Heart left ventricle (tissue), 16 donors: ENCODE results near the gene S1PR5. TPM values are rescaled to one million over a fixed set of nuclear protein-coding genes. Genes with fewer than 3 reads are reported as not detected.

ENCODE experiments used
- ATAC-seq, 4 donors: fragments of 200-7000 bp; cut with Tn5 transposase; one replicate each; pipeline ENCODE4 v1.9.1; 2020 to 2022; ENCODE audit warnings: moderate library complexity in 4 of 4, mild to moderate bottlenecking in 3 of 4, moderate number of reproducible peaks in 1 of 4
- DNase-seq, 5 donors: peaks; one replicate each; pipeline ENCODE4 v3.0.0-alpha.2; 2020
- H3K27ac ChIP-seq, 12 donors: fragments of 200-600 bp; sonication (generic) in 4 of 12; one replicate each; pipeline versions ENCODE4 v1.5.0 to v1.8.0; 2016 to 2022; ENCODE audit warnings: mild to moderate bottlenecking in 2 of 12
- H3K27me3 ChIP-seq, 9 donors: fragments of 200-600 bp; sonication (generic) in 2 of 9; one replicate each; pipeline versions ENCODE4 v1.5.1 to v1.8.0; 2016 to 2022; ENCODE audit warnings: mild to moderate bottlenecking in 3 of 9
- H3K36me3 ChIP-seq, 9 donors: fragments of 200-600 bp; sonication (generic) in 2 of 9; one replicate each; pipeline versions ENCODE4 v1.5.0 to v1.8.0; 2018 to 2022; ENCODE audit warnings: mild to moderate bottlenecking in 2 of 9
- H3K4me1 ChIP-seq, 12 donors: fragments of 200-600 bp; sonication (generic) in 4 of 12; one replicate each; pipeline versions ENCODE4 v1.5.0 to v1.8.0; 2016 to 2022; ENCODE audit warnings: mild to moderate bottlenecking in 3 of 12
- H3K4me3 ChIP-seq, 12 donors: fragments of 200-600 bp; sonication (generic) in 4 of 12; one replicate each; pipeline versions ENCODE4 v1.5.0 to v1.8.0; 2017 to 2022; ENCODE audit warnings: mild to moderate bottlenecking in 9 of 12, moderate library complexity in 4 of 12
- H3K9me3 ChIP-seq, 12 donors: fragments of 200-600 bp; sonication (generic) in 4 of 12; one replicate each; pipeline versions ENCODE4 v1.5.0 to v1.8.0; 2016 to 2022; ENCODE audit warnings: mild to moderate bottlenecking in 1 of 12
- POLR2A ChIP-seq, 2 donors: fragments of 450-650 bp; IDR thresholded peaks; one replicate each; pipeline ENCODE4 v1.6.1; 2017; ENCODE audit warnings: antibody characterized with exemption in 2 of 2, mild to moderate bottlenecking in 2 of 2, moderate library complexity in 2 of 2
- WGBS, 4 donors: extraction: QIAGEN DNeasy Blood & Tissue Kit in 2 of 4; methylation state at CpG; one replicate each; pipeline versions ENCODE4 v1.1.5 to v1.1.7; 2013 to 2018; 5-methylcytosine and 5-hydroxymethylcytosine counted together
- intact Hi-C, 10 donors: fragments of 100-400 bp; cut with DNase I; formaldehyde crosslinking; loops; one replicate each; pipeline versions ENCODE4 v1.11.1 to v1.14.2; 2022
- polyA plus RNA-seq, 2 donors: library from polyadenylated mRNA; stranded (reverse); fragments of 200-250 nt; gene quantifications; one replicate each; pipeline ENCODE4 v1.2.3, GENCODE V29; 2013
- total RNA-seq, 9 donors: library from RNA; depleted of rRNA in 2 of 9; stranded (reverse); fragments of >200 nt in 2 of 9; fragmentation: NEBNext Ultra II Directional in 3 of 9; extraction: Animal tissue kit (Norgen Biotek cat#: 25700) in 3 of 9; gene quantifications; one replicate each; pipeline versions ENCODE4 v1.1.0 to v1.2.4, GENCODE V29; 2016 to 2023
- TF ChIP-seq, protein P1 (sequence below), 12 donors: fragments of 200-600 bp; sonication (generic) in 4 of 12; IDR thresholded peaks; one replicate each; pipeline versions ENCODE4 v1.5.0 to v1.8.0; 2018 to 2022; ENCODE audit warnings: antibody characterized with exemption in 12 of 12, mild to moderate bottlenecking in 5 of 12
- donor health status: ischemic (EF 13 %, LVEDD 7.1; RV severe dilation, severe dysfunction).
- donor health status: healthy with polysubstance abuse.
- donor health status: DM: no; HTN: yes; CAD: no.
- donor health status: DM: no; HTN: no; CAD: no.
- donor health status: ischemic (EF 25% LVEDD 6.9; RV normal size, moderate dysfunction).
- donor health status: ischemic (EF 25% LVEDD 5.7; RV mildly dilated, moderate dysfunction).
- donor health status: healthy.
- donor health status: DM: yes; HTN: yes; CAD: no.
- donor health status: ischemic (EF 35%, LVEDD 5.7; RV mildly dilated, moderate dysfunction).
- donor health status: nonischemic (EF 11% LVEDD 7.7; RV severe dilation, severe dysfunction).
- donor health status: DM: yes; HTN: yes; CAD: no.
- donor health status: PGD.
- donor health status: ischemic (EF 29% LVEDD 5.4; RV normal size, mild dysfunction).
- donor health status: nonischemic (EF 23%, LVEDD 6.1; RV moderate dilation, normal function).

The S1PR5 gene
- total and polyA plus RNA-seq, 11 donors, result 0.10 to 1.7 (median 0.29) TPM; not detected in 4

DNA sequence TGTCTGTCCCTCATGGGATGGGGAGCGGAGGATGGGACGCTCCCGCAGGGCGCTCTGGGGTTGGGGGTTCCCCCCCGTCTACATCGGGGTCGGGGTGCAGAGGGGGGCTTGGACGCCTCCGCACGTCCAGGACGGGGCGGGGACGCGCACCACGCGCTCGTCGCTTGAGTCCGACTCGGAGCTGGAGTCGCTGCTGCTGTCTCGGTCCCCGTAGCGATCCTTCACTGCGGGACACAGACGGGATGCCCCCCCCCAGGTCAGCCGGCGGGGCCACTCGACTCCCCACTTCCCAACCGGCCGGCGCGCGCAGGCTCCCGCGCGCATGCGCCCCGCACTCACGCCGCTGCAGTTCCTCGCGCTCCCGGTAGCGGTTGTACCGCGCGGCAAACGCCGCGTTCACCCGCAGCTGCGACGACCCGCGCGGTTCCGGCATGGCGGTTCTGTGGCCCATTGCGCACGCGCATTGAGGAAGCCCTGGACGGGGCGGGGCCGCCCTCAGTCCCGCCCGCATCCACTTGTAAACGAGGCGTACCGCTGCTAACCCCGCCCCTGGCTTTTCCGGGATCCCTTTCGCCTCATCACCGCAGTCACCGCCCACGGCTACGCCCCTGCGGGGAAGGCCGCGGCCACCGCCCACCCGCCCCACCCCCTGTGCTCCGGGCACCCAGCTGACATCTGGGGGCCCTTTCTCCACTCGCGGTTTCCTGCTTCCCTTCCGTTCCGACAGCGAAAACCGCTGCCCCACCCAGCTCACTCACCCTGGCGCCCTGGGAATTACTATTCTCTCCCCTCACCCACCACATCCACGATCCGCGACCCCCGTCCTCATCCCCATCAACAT lies 48.5 kb upstream of the S1PR5 start, which contains the start of gene KRI1:
Gene KRI1, minus strand, starts transcription at position 444 of the 841 bp plus-strand sequence. Its CDS starts 11 bp downstream, at position 433.
- DNase-seq, result peak; percentile 99
- no peaks in the 10 kb centered on the region for H3K9me3 ChIP-seq
- H3K4me3 ChIP-seq, result peak within 1 kb of the TSS; percentile 64 to 94 (median 86)
- WGBS, 4 donors, result 0 to 1% (median 1%) methylated on average over 14 to 94 of the region's 94 CpGs
- H3K36me3 ChIP-seq, result peaks cover 0 to 22% (median 11%) of the 10 kb centered on the region in 9 donors
- H3K4me1 ChIP-seq, result peaks cover 8 to 46% (median 33%) of the 10 kb centered on the region in 12 donors
- no peaks in the 10 kb centered on the region for H3K27me3 ChIP-seq
- ATAC-seq, result peak; percentile 86 to 91 (median 86)
- intact Hi-C loops, result loop anchor here in 8 of 10 donors (2.0 to 10.0 kb wide), 10 partner anchors 19 to 163 kb away; partner anchors contain the start of genes CDC37 (in 5 of the 8), KEAP1 (in 4 of the 8) and ILF3 (in 1 of the 8)
- peak within 1 kb of the TSS; percentile 68 to 91 (median 85) for H3K27ac ChIP-seq
- peak in 1 of 2 donors; percentile 96 for TF ChIP-seq POLR2A (IDR thresholded peaks at IDR 0.05)
- TF ChIP-seq, protein P1, sequence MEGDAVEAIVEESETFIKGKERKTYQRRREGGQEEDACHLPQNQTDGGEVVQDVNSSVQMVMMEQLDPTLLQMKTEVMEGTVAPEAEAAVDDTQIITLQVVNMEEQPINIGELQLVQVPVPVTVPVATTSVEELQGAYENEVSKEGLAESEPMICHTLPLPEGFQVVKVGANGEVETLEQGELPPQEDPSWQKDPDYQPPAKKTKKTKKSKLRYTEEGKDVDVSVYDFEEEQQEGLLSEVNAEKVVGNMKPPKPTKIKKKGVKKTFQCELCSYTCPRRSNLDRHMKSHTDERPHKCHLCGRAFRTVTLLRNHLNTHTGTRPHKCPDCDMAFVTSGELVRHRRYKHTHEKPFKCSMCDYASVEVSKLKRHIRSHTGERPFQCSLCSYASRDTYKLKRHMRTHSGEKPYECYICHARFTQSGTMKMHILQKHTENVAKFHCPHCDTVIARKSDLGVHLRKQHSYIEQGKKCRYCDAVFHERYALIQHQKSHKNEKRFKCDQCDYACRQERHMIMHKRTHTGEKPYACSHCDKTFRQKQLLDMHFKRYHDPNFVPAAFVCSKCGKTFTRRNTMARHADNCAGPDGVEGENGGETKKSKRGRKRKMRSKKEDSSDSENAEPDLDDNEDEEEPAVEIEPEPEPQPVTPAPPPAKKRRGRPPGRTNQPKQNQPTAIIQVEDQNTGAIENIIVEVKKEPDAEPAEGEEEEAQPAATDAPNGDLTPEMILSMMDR (IDR thresholded peaks at IDR 0.05), result peak in 6 of 12 donors; percentile 15 to 43 (median 32)

DNA sequence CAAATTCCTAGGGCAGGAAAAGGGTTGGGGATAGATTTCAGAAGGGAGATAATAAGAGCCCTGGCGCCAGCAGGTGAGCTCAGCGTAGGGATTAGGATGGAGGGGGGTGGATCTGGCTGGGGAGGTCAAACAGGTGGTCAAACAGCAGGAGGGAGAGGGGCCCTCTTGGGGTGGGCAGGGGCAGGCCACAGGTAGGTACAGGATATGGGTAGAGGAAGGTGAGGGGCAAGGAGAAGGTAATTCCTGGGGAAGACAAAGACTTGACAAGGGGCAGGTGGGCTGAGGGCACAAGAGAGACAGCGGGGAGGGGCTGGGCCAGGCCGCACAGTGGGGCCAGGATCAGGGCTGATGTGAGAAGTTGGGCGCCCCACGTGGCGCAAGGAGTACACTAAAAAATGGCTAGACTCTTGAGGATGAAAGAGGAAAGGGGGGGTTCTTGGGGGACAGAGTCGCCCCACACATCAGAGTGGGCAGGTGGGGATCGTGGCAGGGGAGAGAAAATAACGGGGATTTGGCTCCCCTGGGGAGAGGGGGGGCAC lies 47.9 kb upstream of the S1PR5 start:
- peaks cover 8 to 46% (median 33%) of the 10 kb centered on the region in 12 donors for H3K4me1 ChIP-seq
- no peaks in the 10 kb centered on the region for H3K9me3 ChIP-seq
- peak overlapping the region; percentile 64 to 94 (median 86) for H3K4me3 ChIP-seq
- intact Hi-C loops, result loop anchor here in 8 of 10 donors (2.0 to 10.0 kb wide), 10 partner anchors 18 to 163 kb away; partner anchors contain the start of genes CDC37 (in 5 of the 8), KEAP1 (in 4 of the 8) and ILF3 (in 1 of the 8)
- DNase-seq, result peak in 2 of 5 donors; percentile 45 to 50
- 19 to 35% (median 28%) methylated on average over 10 of the region's 10 CpGs for WGBS, 4 donors
- H3K27me3 ChIP-seq, result no peaks in the 10 kb centered on the region
- peaks cover 0 to 29% (median 18%) of the 10 kb centered on the region in 9 donors for H3K36me3 ChIP-seq
- TF ChIP-seq, protein P1 (IDR thresholded peaks at IDR 0.05), result no peak
- no peak for TF ChIP-seq POLR2A (IDR thresholded peaks at IDR 0.05)
- peak in 1 of 4 donors; percentile 4 for ATAC-seq
- H3K27ac ChIP-seq, result peak overlapping the region; percentile 68 to 91 (median 85)

DNA sequence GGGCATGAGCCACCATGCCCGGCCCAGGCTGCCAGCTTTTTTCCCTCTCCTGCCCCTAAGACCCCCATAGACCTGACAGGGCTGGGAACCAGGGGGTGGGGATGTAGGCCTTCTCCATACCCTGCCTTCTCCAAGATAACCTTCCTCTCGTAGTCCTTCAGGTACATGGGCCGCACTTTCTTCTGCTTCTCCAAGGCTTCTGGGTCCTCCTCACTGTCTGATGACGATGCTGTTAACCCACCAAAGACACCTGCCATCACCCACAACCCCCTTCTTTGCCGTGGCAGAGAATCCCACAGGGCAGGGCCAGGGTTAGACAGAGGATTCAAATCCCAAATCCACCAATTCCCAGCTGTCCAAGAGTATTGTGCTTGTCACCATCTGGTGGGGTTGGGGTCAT lies 45.4 kb upstream of the S1PR5 start:
- H3K4me1 ChIP-seq, result peaks cover 3 to 27% (median 21%) of the 10 kb centered on the region in 12 donors
- no peak for ATAC-seq
- H3K36me3 ChIP-seq, result peaks cover 0 to 54% (median 43%) of the 10 kb centered on the region in 9 donors
- no peaks in the 10 kb centered on the region for H3K27me3 ChIP-seq
- no peak overlapping the region for H3K4me3 ChIP-seq
- H3K27ac ChIP-seq, result no peak overlapping the region
- no peaks in the 10 kb centered on the region for H3K9me3 ChIP-seq
- TF ChIP-seq, protein P1 (IDR thresholded peaks at IDR 0.05), result no peak
- TF ChIP-seq POLR2A (IDR thresholded peaks at IDR 0.05), result no peak
- intact Hi-C loops, result loop anchor here in 7 of 10 donors (10.0 kb wide), 3 partner anchors 58 to 158 kb away; partner anchors contain the start of genes CDC37 (in 4 of the 7) and KEAP1 (in 2 of the 7)
- WGBS, 4 donors, result 89 to 96% (median 93%) methylated on average over 5 of the region's 5 CpGs
- no peak for DNase-seq
